Tibial nerve (tissue), 4 donors: ENCODE data around the gene TMEM266. TPM values are rescaled to one million over a fixed set of nuclear protein-coding genes. Genes with fewer than 3 reads are reported as not detected.

ENCODE experiments used
- DNase-seq, 2 donors: peaks; one replicate each; pipeline ENCODE4 v3.0.0-alpha.2; 2019; ENCODE audit warnings: low spot score in 2 of 2
- H3K27ac ChIP-seq, 4 donors: fragments of 200-600 bp; sonication (generic) in 3 of 4; one replicate each; pipeline ENCODE4 v1.5.1; 2017 to 2019; ENCODE audit warnings: mild to moderate bottlenecking in 1 of 4
- H3K27me3 ChIP-seq, 2 donors: fragments of 200-600 bp; sonication (generic) in 1 of 2; one replicate each; pipeline versions ENCODE4 v1.5.1 to v1.6.0; 2017 to 2019
- H3K36me3 ChIP-seq, 3 donors: fragments of 200-600 bp; sonication (generic); one replicate each; pipeline ENCODE4 v1.5.1; 2018 to 2019
- H3K4me1 ChIP-seq, 4 donors: fragments of 200-600 bp; sonication (generic) in 3 of 4; one replicate each; pipeline ENCODE4 v1.5.1; 2017 to 2019
- H3K4me3 ChIP-seq, 4 donors: fragments of 200-600 bp; sonication (generic) in 3 of 4; one replicate each; pipeline ENCODE4 v1.5.1; 2017 to 2019; ENCODE audit warnings: mild to moderate bottlenecking in 1 of 4, moderate library complexity in 1 of 4
- H3K9me3 ChIP-seq, 4 donors: fragments of 200-600 bp; sonication (generic) in 3 of 4; one replicate each; pipeline ENCODE4 v1.5.1; 2017 to 2019
- EP300 ChIP-seq, 2 donors: sonication (generic); formaldehyde crosslinking; IDR thresholded peaks; one replicate each; pipeline ENCODE4 v1.6.1; 2017; ENCODE audit warnings: antibody characterized with exemption in 2 of 2, mild to moderate bottlenecking in 1 of 2
- POLR2A ChIP-seq, 2 donors: fragments of 450-650 bp; IDR thresholded peaks; one replicate each; pipeline ENCODE4 v1.6.1; 2017; ENCODE audit warnings: antibody characterized with exemption in 2 of 2, mild to moderate bottlenecking in 2 of 2, moderate library complexity in 2 of 2
- WGBS, 2 donors: methylation state at CpG; one replicate each; pipeline ENCODE4 v1.1.5; 2018; 5-methylcytosine and 5-hydroxymethylcytosine counted together
- total RNA-seq, 4 donors: library from RNA; depleted of rRNA; stranded (reverse); fragments of >200 nt; gene quantifications; one replicate each; pipeline ENCODE4 v1.1.0, GENCODE V29; 2016
- TF ChIP-seq, protein P1 (sequence below), 5 experiments: fragments of 200-600 bp in 3 of 5; fragments of 450-650 bp in 2 of 5; sonication (generic) in 3 of 5; IDR thresholded peaks; one replicate each; pipeline ENCODE4 v1.5.1; 2016 to 2019; ENCODE audit warnings: antibody characterized with exemption in 5 of 5, mild to moderate bottlenecking in 3 of 5, moderate library complexity in 2 of 5

Gene TMEM266
- total RNA-seq, 4 donors from 2014 or later: 0.30 to 0.42 TPM; not detected in 2

DNA sequence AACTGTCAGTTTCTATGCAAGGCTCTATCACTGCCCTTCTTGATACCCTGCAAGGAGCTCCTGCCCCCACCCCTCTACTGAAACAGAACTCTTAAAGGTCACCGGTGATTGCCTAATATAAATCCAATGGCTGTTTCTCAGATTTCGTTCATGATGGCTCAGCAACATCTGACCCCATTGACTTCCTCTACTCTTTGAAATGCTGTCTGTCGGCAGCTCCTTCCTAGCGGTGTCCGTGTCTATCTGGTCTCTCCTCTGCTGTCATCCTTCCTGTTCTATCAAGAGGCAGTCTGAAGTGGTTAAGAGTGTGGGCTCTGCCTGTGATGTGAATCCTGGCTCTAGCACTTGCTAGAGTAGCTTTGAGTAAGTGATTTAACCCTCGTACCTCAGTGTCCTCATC, 5.5 kb downstream of the TMEM266 start:
- peaks cover 0 to 3% (median 0%) of the 10 kb centered on the region in 4 donors for H3K4me1 ChIP-seq
- 25 to 29% methylated on average over 6 of the region's 6 CpGs for WGBS, 2 donors
- no peaks in the 10 kb centered on the region for H3K9me3 ChIP-seq
- peaks cover 0 to 33% of the 10 kb centered on the region in 2 donors for H3K27me3 ChIP-seq
- no peak overlapping the region for H3K27ac ChIP-seq
- no peaks in the 10 kb centered on the region for H3K36me3 ChIP-seq
- H3K4me3 ChIP-seq: no peak overlapping the region
- peak in 1 of 2 donors; percentile 9 for DNase-seq
- TF ChIP-seq EP300 (IDR thresholded peaks at IDR 0.05): no peak
- TF ChIP-seq, protein P1, sequence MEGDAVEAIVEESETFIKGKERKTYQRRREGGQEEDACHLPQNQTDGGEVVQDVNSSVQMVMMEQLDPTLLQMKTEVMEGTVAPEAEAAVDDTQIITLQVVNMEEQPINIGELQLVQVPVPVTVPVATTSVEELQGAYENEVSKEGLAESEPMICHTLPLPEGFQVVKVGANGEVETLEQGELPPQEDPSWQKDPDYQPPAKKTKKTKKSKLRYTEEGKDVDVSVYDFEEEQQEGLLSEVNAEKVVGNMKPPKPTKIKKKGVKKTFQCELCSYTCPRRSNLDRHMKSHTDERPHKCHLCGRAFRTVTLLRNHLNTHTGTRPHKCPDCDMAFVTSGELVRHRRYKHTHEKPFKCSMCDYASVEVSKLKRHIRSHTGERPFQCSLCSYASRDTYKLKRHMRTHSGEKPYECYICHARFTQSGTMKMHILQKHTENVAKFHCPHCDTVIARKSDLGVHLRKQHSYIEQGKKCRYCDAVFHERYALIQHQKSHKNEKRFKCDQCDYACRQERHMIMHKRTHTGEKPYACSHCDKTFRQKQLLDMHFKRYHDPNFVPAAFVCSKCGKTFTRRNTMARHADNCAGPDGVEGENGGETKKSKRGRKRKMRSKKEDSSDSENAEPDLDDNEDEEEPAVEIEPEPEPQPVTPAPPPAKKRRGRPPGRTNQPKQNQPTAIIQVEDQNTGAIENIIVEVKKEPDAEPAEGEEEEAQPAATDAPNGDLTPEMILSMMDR (IDR thresholded peaks at IDR 0.05): no peak
- TF ChIP-seq POLR2A (IDR thresholded peaks at IDR 0.05): no peak

DNA sequence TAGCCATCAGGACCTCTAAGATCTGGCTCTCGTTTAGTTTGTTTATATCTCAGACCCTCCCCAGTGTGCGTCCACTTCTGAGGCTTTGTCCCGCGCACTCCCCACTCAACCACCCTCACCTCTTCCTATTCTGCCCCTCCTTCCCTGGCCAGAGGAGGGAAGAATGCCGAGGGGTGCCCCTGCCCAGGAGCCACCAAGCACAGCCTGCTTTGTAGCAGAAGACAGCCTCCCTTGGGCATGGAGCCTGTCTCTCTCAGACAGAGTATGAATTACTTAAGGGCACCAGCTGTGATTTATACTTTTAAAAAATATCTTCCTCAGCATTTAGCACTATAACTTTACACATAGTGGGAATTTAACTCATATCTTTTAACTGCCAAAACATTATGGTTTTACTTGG, 6.0 kb downstream of the TMEM266 start:
- Histone ChIP-seq H3K36me3 (no peaks in the 10 kb centered on the region), H3K27ac (no peak overlapping the region), H3K9me3 (no peaks in the 10 kb centered on the region), H3K4me3 (no peak overlapping the region), H3K4me1 (no peaks in the 10 kb centered on the region), H3K27me3 (peaks cover 0 to 30% of the 10 kb centered on the region in 2 donors)
- WGBS, 2 donors: 44 to 51% methylated on average over 5 of the region's 5 CpGs
- TF ChIP-seq POLR2A (IDR thresholded peaks at IDR 0.05) (no peak), EP300 (IDR thresholded peaks at IDR 0.05) (no peak)
- TF ChIP-seq, protein P1 (IDR thresholded peaks at IDR 0.05): no peak
- no peak for DNase-seq

DNA sequence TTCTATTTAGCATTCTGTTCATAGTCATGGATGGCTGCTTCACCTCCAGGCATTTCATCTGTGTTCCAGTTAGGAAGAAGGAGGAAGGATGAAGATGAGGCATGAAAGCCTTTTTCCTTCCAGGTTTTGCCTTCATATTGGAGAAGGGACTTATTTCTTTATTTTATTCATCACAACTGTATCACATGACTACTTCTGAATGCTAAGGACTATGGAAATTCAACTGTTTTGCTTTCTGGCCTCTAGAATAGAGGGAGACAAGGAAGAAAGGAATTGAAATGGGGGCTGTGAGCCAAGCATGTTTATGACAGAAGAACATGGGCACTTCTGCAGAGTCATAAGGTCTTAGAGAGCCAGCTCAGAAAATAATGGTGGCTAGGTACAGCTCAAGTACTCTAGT, 10.4 kb downstream of the TMEM266 start:
- Histone ChIP-seq H3K4me1 (no peaks in the 10 kb centered on the region), H3K27me3 (peaks cover 0 to 24% of the 10 kb centered on the region in 2 donors), H3K36me3 (no peaks in the 10 kb centered on the region), H3K4me3 (no peak overlapping the region), H3K27ac (no peak overlapping the region), H3K9me3 (no peaks in the 10 kb centered on the region)
- DNase-seq: no peak
- TF ChIP-seq, protein P1 (IDR thresholded peaks at IDR 0.05): no peak
- TF ChIP-seq POLR2A (IDR thresholded peaks at IDR 0.05) (no peak), EP300 (IDR thresholded peaks at IDR 0.05) (no peak)

DNA sequence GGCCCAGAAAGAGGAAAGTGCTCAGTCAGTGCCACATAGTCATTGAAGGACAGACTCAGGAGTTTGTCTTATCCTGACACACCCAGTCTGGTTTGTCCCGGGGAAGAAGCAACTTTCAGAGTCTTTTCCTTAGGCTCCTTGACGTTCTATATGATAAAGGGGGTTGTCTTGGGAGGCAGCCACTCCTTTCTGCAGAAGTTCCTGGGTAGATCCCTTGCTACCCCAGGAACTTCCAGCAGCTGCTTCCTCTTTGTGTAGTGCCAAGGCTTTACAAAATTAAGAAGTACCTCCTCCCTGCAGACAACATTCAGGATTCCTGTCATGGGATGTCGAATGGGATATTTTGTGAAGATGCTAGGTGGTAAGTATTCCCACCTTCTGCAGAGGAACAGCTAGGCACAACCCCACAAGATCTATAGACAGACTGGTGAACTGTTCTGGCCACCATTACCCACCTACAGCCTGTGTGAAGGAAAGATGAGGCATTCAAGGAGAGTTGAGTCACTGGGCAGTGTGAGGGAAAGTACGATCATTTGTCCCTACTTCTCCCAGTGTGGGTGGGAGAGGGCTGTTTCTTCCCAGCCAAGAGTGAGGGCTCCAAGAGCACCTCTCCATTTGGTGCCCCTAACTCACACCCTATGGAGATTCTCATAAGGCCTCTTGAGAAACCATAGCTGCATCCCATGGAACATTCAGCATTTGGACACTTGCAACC, 11.3 kb downstream of the TMEM266 start:
- H3K27me3 ChIP-seq: peaks cover 0 to 15% of the 10 kb centered on the region in 2 donors
- H3K4me1 ChIP-seq: no peaks in the 10 kb centered on the region
- H3K4me3 ChIP-seq: no peak overlapping the region
- H3K27ac ChIP-seq: no peak overlapping the region
- no peaks in the 10 kb centered on the region for H3K36me3 ChIP-seq
- 77 to 85% methylated on average over 4 of the region's 4 CpGs for WGBS, 2 donors
- no peak for DNase-seq
- H3K9me3 ChIP-seq: no peaks in the 10 kb centered on the region
- no peak for TF ChIP-seq POLR2A (IDR thresholded peaks at IDR 0.05)
- TF ChIP-seq EP300 (IDR thresholded peaks at IDR 0.05): no peak
- TF ChIP-seq, protein P1 (IDR thresholded peaks at IDR 0.05): no peak

DNA sequence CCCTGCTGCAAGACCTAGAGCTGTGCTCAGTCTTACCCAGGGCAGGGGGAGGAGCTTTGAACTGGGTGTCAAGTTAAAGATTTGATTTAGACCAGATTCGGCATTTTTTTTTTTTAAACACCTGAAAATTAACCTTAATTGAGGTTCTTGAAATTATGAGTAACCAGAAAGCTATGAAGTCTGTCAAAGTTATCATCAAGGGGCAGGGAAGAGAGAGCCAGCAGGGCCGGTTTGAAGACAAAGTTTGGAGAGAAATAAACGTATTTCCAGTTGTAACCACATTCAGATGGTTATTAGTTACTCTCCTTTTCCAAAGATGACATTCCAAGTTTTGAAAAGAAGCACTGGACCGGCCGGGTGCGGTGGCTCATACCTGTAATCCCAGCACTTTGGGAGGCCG, 12.0 kb downstream of the TMEM266 start:
- no peak for TF ChIP-seq POLR2A (IDR thresholded peaks at IDR 0.05)
- TF ChIP-seq, protein P1 (IDR thresholded peaks at IDR 0.05): no peak
- no peak for TF ChIP-seq EP300 (IDR thresholded peaks at IDR 0.05)
- peaks cover 0 to 9% of the 10 kb centered on the region in 2 donors for H3K27me3 ChIP-seq
- WGBS, 2 donors: 82 to 85% methylated on average over 7 of the region's 7 CpGs
- H3K27ac ChIP-seq: no peak overlapping the region
- no peaks in the 10 kb centered on the region for H3K9me3 ChIP-seq
- DNase-seq: no peak
- H3K4me1 ChIP-seq: no peaks in the 10 kb centered on the region
- H3K4me3 ChIP-seq: no peak overlapping the region
- no peaks in the 10 kb centered on the region for H3K36me3 ChIP-seq
